Activated naive CD8-positive, alpha-beta T cell (primary cell): Measurements from ENCODE around the gene CUL4B.
"Not testable (repeated sequence)": the region's sequence is repeated elsewhere in the genome, so short reads cannot be mapped to it uniquely, and the experiment has no call there.

Experiments
- H3K27ac Mint-ChIP-seq: one replicate; pipeline ENCODE4 v1.8.0; 2021; ENCODE audit warnings: mixed read lengths
- H3K27me3 Mint-ChIP-seq: one replicate; pipeline ENCODE4 v1.8.0; 2021; ENCODE audit warnings: mixed read lengths
- H3K36me3 Mint-ChIP-seq: one replicate; pipeline ENCODE4 v1.8.0; 2021; ENCODE audit warnings: mixed read lengths
- H3K4me1 Mint-ChIP-seq: one replicate; pipeline ENCODE4 v1.8.0; 2021; ENCODE audit warnings: low read depth, mixed read lengths
- H3K4me3 Mint-ChIP-seq: one replicate; pipeline ENCODE4 v1.8.0; 2021; ENCODE audit warnings: mild to moderate bottlenecking, mixed read lengths
- H3K9me3 Mint-ChIP-seq: one replicate; pipeline ENCODE4 v1.8.0; 2021; ENCODE audit warnings: low read depth, mixed read lengths

The CUL4B gene

GRCh38 chrX:120559804-120560203 lies 958 bp downstream of the CUL4B start:
- peaks cover 2% of the 10 kb centered on the region for H3K36me3 Mint-ChIP-seq

GRCh38 chrX:120556251-120556650 lies 4.5 kb downstream of the CUL4B start:
- Mint-ChIP-seq H3K36me3 (peaks cover 2% of the 10 kb centered on the region), H3K4me1 (peaks cover 44% of the 10 kb centered on the region), H3K27ac (no peak overlapping the region), H3K27me3 (no peaks in the 10 kb centered on the region), H3K4me3 (no peak overlapping the region), H3K9me3 (no peaks in the 10 kb centered on the region)

More at GRCh38 chrX:120559804-120560203, 958 bp downstream of the CUL4B start:
- peak overlapping the region; percentile 98 for H3K27ac Mint-ChIP-seq
- H3K9me3 Mint-ChIP-seq, result no peaks in the 10 kb centered on the region
- peaks cover 40% of the 10 kb centered on the region for H3K4me1 Mint-ChIP-seq
- peak overlapping the region; percentile 98 for H3K4me3 Mint-ChIP-seq
- H3K27me3 Mint-ChIP-seq, result no peaks in the 10 kb centered on the region

- Mint-ChIP-seq H3K27ac (peak overlapping the region; percentile 62), H3K36me3 (peaks cover 4% of the 10 kb centered on the region), H3K27me3 (no peaks in the 10 kb centered on the region), H3K4me1 (peaks cover 36% of the 10 kb centered on the region), H3K9me3 (no peaks in the 10 kb centered on the region), H3K4me3 (peak overlapping the region; percentile 24)
Measured at GRCh38 chrX:120549483-120550452, 11.0 kb downstream of the CUL4B start.

GRCh38 chrX:120536061-120536460 lies 24.7 kb downstream of the CUL4B start:
- no peaks in the 10 kb centered on the region for H3K4me1 Mint-ChIP-seq

GRCh38 chrX:120534413-120535205 lies 26.2 kb downstream of the CUL4B start:
- Mint-ChIP-seq H3K4me3 (no peak overlapping the region), H3K36me3 (peaks cover 6% of the 10 kb centered on the region), H3K27me3 (no peaks in the 10 kb centered on the region), H3K4me1 (no peaks in the 10 kb centered on the region), H3K27ac (peak overlapping the region; percentile 16), H3K9me3 (no peaks in the 10 kb centered on the region)

More at GRCh38 chrX:120536061-120536460, 24.7 kb downstream of the CUL4B start:
- Mint-ChIP-seq H3K4me3 (no peak overlapping the region), H3K36me3 (peaks cover 6% of the 10 kb centered on the region), H3K9me3 (no peaks in the 10 kb centered on the region), H3K27me3 (no peaks in the 10 kb centered on the region), H3K27ac (no peak overlapping the region)

- no peak overlapping the region for H3K4me3 Mint-ChIP-seq
Measured at GRCh38 chrX:120522820-120523219, 37.9 kb downstream of the CUL4B start.

GRCh38 chrX:120517936-120518335 lies 42.8 kb downstream of the CUL4B start:
- Mint-ChIP-seq H3K9me3 (no peaks in the 10 kb centered on the region), H3K27ac (no peak overlapping the region), H3K4me1 (no peaks in the 10 kb centered on the region), H3K36me3 (peaks cover 5% of the 10 kb centered on the region), H3K4me3 (no peak overlapping the region), H3K27me3 (no peaks in the 10 kb centered on the region)

More at GRCh38 chrX:120522820-120523219, 37.9 kb downstream of the CUL4B start:
- Mint-ChIP-seq H3K27me3 (no peaks in the 10 kb centered on the region), H3K36me3 (peaks cover 6% of the 10 kb centered on the region), H3K4me1 (no peaks in the 10 kb centered on the region), H3K9me3 (no peaks in the 10 kb centered on the region), H3K27ac (no peak overlapping the region)

- H3K4me1 Mint-ChIP-seq, result no peaks in the 10 kb centered on the region
- peak overlapping the region; percentile 22 for H3K27ac Mint-ChIP-seq
- no peaks in the 10 kb centered on the region for H3K27me3 Mint-ChIP-seq
- no peaks in the 10 kb centered on the region for H3K9me3 Mint-ChIP-seq
- no peak overlapping the region for H3K4me3 Mint-ChIP-seq
- no peaks in the 10 kb centered on the region for H3K36me3 Mint-ChIP-seq
Measured at GRCh38 chrX:120514236-120514635, 46.5 kb downstream of the CUL4B start.

GRCh38 chrX:120512627-120513026 lies 48.1 kb downstream of the CUL4B start:
- H3K4me1 Mint-ChIP-seq, result no peaks in the 10 kb centered on the region
- H3K36me3 Mint-ChIP-seq, result no peaks in the 10 kb centered on the region
- no peaks in the 10 kb centered on the region for H3K9me3 Mint-ChIP-seq
- H3K4me3 Mint-ChIP-seq, result no peak overlapping the region
- H3K27me3 Mint-ChIP-seq, result no peaks in the 10 kb centered on the region
- H3K27ac Mint-ChIP-seq, result no peak overlapping the region

GRCh38 chrX:120512222-120512621 lies 48.5 kb downstream of the CUL4B start:
- Mint-ChIP-seq H3K9me3 (no peaks in the 10 kb centered on the region), H3K4me3 (no peak overlapping the region), H3K27ac (no peak overlapping the region), H3K4me1 (no peaks in the 10 kb centered on the region), H3K27me3 (no peaks in the 10 kb centered on the region), H3K36me3 (no peaks in the 10 kb centered on the region)

GRCh38 chrX:120504569-120504968 lies 56.2 kb downstream of the CUL4B start:
- H3K4me3 Mint-ChIP-seq, result no peak overlapping the region
- no peak overlapping the region for H3K27ac Mint-ChIP-seq
- H3K4me1 Mint-ChIP-seq, result no peaks in the 10 kb centered on the region
- H3K9me3 Mint-ChIP-seq, result no peaks in the 10 kb centered on the region
- H3K36me3 Mint-ChIP-seq, result no peaks in the 10 kb centered on the region
- H3K27me3 Mint-ChIP-seq, result no peaks in the 10 kb centered on the region

- H3K27me3 Mint-ChIP-seq, result no peaks in the 10 kb centered on the region
- H3K4me3 Mint-ChIP-seq, result no peak overlapping the region
- no peaks in the 10 kb centered on the region for H3K9me3 Mint-ChIP-seq
- H3K4me1 Mint-ChIP-seq, result peaks cover 6% of the 10 kb centered on the region
- no peak overlapping the region for H3K27ac Mint-ChIP-seq
- no peaks in the 10 kb centered on the region for H3K36me3 Mint-ChIP-seq
Measured at GRCh38 chrX:120499301-120500072, 61.3 kb downstream of the CUL4B start.

- H3K36me3 Mint-ChIP-seq, H3K27ac Mint-ChIP-seq, H3K4me3 Mint-ChIP-seq, H3K27me3 Mint-ChIP-seq, H3K9me3 Mint-ChIP-seq: not testable (repeated sequence)
- H3K4me1 Mint-ChIP-seq, result peaks cover 23% of the 10 kb centered on the region
Measured at GRCh38 chrX:120490119-120490518, 70.6 kb downstream of the CUL4B start.

GRCh38 chrX:120486786-120487185 lies 74.0 kb downstream of the CUL4B start:
- Mint-ChIP-seq H3K9me3 (no peaks in the 10 kb centered on the region), H3K36me3 (no peaks in the 10 kb centered on the region), H3K27ac (no peak overlapping the region), H3K4me1 (peaks cover 24% of the 10 kb centered on the region), H3K4me3 (peak overlapping the region; percentile 5), H3K27me3 (no peaks in the 10 kb centered on the region)
